ENCODE measurements around the gene ADGRL3. TPM values are rescaled to one million over a fixed set of nuclear protein-coding genes. Genes with fewer than 3 reads are reported as not detected.
A peak's percentile ranks its signal among the peaks of the same experiment; 100 is the strongest.
"Not testable (repeated sequence)": the region's sequence is repeated elsewhere in the genome, so short reads cannot be mapped to it uniquely, and the experiment has no call there.

Gene ADGRL3
- total and polyA plus RNA-seq, 5 donors: 0.52 to 3.8 (median 3.2) TPM

GRCh38 chr4:61953386-61953785 is 753.3 kb downstream of the ADGRL3 start:
- no peak overlapping the region for H3K27ac ChIP-seq (ENCODE audit: low read length)
- no peaks in the 10 kb centered on the region for H3K4me1 ChIP-seq (ENCODE audit: control insufficient read depth, insufficient read depth, low read length)
- ATAC-seq (no peak), DNase-seq (no peak)
- intact Hi-C loops (cut with DNase I): no loop called here
- no peak overlapping the region for H3K4me3 ChIP-seq (ENCODE audit: low read length)
- no peaks in the 10 kb centered on the region for H3K27me3 ChIP-seq (ENCODE audit: control insufficient read depth, insufficient read depth)
- no peaks in the 10 kb centered on the region for H3K9me3 ChIP-seq (ENCODE audit: control insufficient read depth, low read length)

GRCh38 chr4:61958591-61958990 is 758.5 kb downstream of the ADGRL3 start:
- Histone ChIP-seq H3K4me1 (ENCODE audit: control insufficient read depth, insufficient read depth, low read length) (no peaks in the 10 kb centered on the region), H3K4me3 (ENCODE audit: low read length) (no peak overlapping the region), H3K27me3 (ENCODE audit: control insufficient read depth, insufficient read depth) (no peaks in the 10 kb centered on the region), H3K27ac (ENCODE audit: low read length) (no peak overlapping the region), H3K9me3 (ENCODE audit: control insufficient read depth, low read length) (no peaks in the 10 kb centered on the region)
- intact Hi-C loops (cut with DNase I): no loop called here
- DNase-seq (no peak), ATAC-seq (no peak)
- 78% methylated on average over 1 of the region's 1 CpG for WGBS

- Histone ChIP-seq H3K4me3 (ENCODE audit: low read length) (no peak overlapping the region), H3K4me1 (ENCODE audit: control insufficient read depth, insufficient read depth, low read length) (no peaks in the 10 kb centered on the region), H3K27me3 (ENCODE audit: control insufficient read depth, insufficient read depth) (no peaks in the 10 kb centered on the region), H3K27ac (ENCODE audit: low read length) (no peak overlapping the region), H3K9me3 (ENCODE audit: control insufficient read depth, low read length) (no peaks in the 10 kb centered on the region)
- ATAC-seq (no peak), DNase-seq (no peak)
- WGBS: 89% methylated on average over 1 of the region's 1 CpG
- intact Hi-C loops (cut with DNase I): no loop called here
These were observed 759.0 kb downstream of the ADGRL3 start for GRCh38 chr4:61959087-61959486.

GRCh38 chr4:61984260-61984909 is 784.3 kb downstream of the ADGRL3 start:
- intact Hi-C loops (cut with DNase I): no loop called here
- WGBS: 82% methylated on average over 4 of the region's 4 CpGs
- no peaks in the 10 kb centered on the region for H3K9me3 ChIP-seq (ENCODE audit: control insufficient read depth, low read length)
- DNase-seq (peak in 1 of 3 donors; percentile 11), ATAC-seq (no peak)
- no peak overlapping the region for H3K4me3 ChIP-seq (ENCODE audit: low read length)
- H3K4me1 ChIP-seq (ENCODE audit: control insufficient read depth, insufficient read depth, low read length): no peaks in the 10 kb centered on the region
- no peaks in the 10 kb centered on the region for H3K27me3 ChIP-seq (ENCODE audit: control insufficient read depth, insufficient read depth)
- H3K27ac ChIP-seq (ENCODE audit: low read length): no peak overlapping the region

DNA sequence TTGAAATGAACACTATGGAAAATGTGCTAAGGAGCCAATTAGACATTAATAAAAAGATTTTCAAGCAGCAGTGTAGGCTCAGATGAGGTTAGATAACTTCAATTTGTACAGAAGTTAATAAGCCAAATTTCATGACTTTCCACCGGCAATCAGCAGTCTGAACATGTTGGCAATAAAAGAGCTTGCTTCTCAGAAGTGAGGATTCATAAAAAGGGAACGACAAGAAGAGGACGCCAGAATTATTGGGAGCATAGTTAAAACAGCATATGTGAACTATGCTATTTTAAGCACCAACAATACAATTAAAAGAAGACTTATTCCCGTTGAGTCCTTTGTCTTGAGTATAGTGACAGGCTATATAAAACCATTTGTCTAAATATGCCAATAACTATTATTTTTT is 785.3 kb downstream of the ADGRL3 start:
- Histone ChIP-seq H3K4me3 (ENCODE audit: low read length) (no peak overlapping the region), H3K9me3 (ENCODE audit: control insufficient read depth, low read length) (no peaks in the 10 kb centered on the region), H3K27me3 (ENCODE audit: control insufficient read depth, insufficient read depth) (no peaks in the 10 kb centered on the region), H3K27ac (ENCODE audit: low read length) (no peak overlapping the region), H3K4me1 (ENCODE audit: control insufficient read depth, insufficient read depth, low read length) (no peaks in the 10 kb centered on the region)
- no peak for DNase-seq
- 74% methylated on average over 4 of the region's 4 CpGs for WGBS
- no peak for ATAC-seq
- intact Hi-C loops (cut with DNase I): no loop called here

- H3K9me3 ChIP-seq (ENCODE audit: control insufficient read depth, low read length); H3K27me3 ChIP-seq (ENCODE audit: control insufficient read depth, insufficient read depth); H3K4me1 ChIP-seq (ENCODE audit: control insufficient read depth, insufficient read depth, low read length); ATAC-seq; intact Hi-C loops (cut with DNase I); H3K27ac ChIP-seq (ENCODE audit: low read length); H3K4me3 ChIP-seq (ENCODE audit: low read length): not testable (repeated sequence)
- DNase-seq: peak in 1 of 3 donors; percentile 13
- WGBS: 94% methylated on average over 7 of the region's 7 CpGs
These were observed 786.8 kb downstream of the ADGRL3 start for GRCh38 chr4:61986929-61987328.

- H3K4me3 ChIP-seq (ENCODE audit: low read length): no peak overlapping the region
- no peaks in the 10 kb centered on the region for H3K27me3 ChIP-seq (ENCODE audit: control insufficient read depth, insufficient read depth)
- intact Hi-C loops (cut with DNase I): no loop called here
- H3K9me3 ChIP-seq (ENCODE audit: control insufficient read depth, low read length): no peaks in the 10 kb centered on the region
- ATAC-seq (no peak), DNase-seq (no peak)
- H3K4me1 ChIP-seq (ENCODE audit: control insufficient read depth, insufficient read depth, low read length): no peaks in the 10 kb centered on the region
- 64% methylated on average over 2 of the region's 2 CpGs for WGBS
- H3K27ac ChIP-seq (ENCODE audit: low read length): no peak overlapping the region
These were observed 792.2 kb downstream of the ADGRL3 start for GRCh38 chr4:61992351-61992750.

GRCh38 chr4:61994036-61994435 is 793.9 kb downstream of the ADGRL3 start:
- H3K4me1 ChIP-seq (ENCODE audit: control insufficient read depth, insufficient read depth, low read length): no peaks in the 10 kb centered on the region
- DNase-seq: no peak
- WGBS: 78% methylated on average over 6 of the region's 6 CpGs
- H3K27me3 ChIP-seq (ENCODE audit: control insufficient read depth, insufficient read depth): no peaks in the 10 kb centered on the region
- no peak overlapping the region for H3K4me3 ChIP-seq (ENCODE audit: low read length)
- no peaks in the 10 kb centered on the region for H3K9me3 ChIP-seq (ENCODE audit: control insufficient read depth, low read length)
- intact Hi-C loops (cut with DNase I): no loop called here
- no peak overlapping the region for H3K27ac ChIP-seq (ENCODE audit: low read length)
- no peak for ATAC-seq

- DNase-seq (no peak), ATAC-seq (no peak)
- intact Hi-C loops (cut with DNase I): no loop called here
- WGBS: 80% methylated on average over 2 of the region's 2 CpGs
- Histone ChIP-seq H3K4me1 (ENCODE audit: control insufficient read depth, insufficient read depth, low read length) (no peaks in the 10 kb centered on the region), H3K9me3 (ENCODE audit: control insufficient read depth, low read length) (no peaks in the 10 kb centered on the region), H3K4me3 (ENCODE audit: low read length) (no peak overlapping the region), H3K27me3 (ENCODE audit: control insufficient read depth, insufficient read depth) (no peaks in the 10 kb centered on the region), H3K27ac (ENCODE audit: low read length) (no peak overlapping the region)
These were observed 795.7 kb downstream of the ADGRL3 start for GRCh38 chr4:61995717-61996340.

DNA sequence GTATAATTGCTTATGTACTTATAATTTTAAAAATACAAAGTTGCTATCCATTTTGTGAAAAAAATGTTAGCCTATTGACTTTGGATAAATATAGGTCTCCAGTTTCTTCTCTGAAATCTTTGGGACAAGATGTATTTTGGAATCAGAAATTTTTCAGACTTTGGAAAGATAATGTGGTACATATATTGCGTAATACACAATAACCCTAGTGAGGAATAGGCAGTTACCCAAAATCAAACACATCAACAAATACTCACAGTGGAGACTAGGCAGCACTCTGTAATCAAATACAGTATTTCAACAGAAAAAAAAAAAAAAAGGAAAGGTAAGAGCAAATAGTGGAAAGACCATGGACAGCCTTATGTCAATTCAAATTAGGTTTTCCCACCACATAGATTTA is 796.8 kb downstream of the ADGRL3 start:
- Histone ChIP-seq H3K27ac (ENCODE audit: low read length) (no peak overlapping the region), H3K4me3 (ENCODE audit: low read length) (no peak overlapping the region), H3K27me3 (ENCODE audit: control insufficient read depth, insufficient read depth) (no peaks in the 10 kb centered on the region), H3K9me3 (ENCODE audit: control insufficient read depth, low read length) (no peaks in the 10 kb centered on the region), H3K4me1 (ENCODE audit: control insufficient read depth, insufficient read depth, low read length) (no peaks in the 10 kb centered on the region)
- ATAC-seq: no peak
- WGBS: 90% methylated on average over 1 of the region's 1 CpG
- intact Hi-C loops (cut with DNase I): no loop called here
- no peak for DNase-seq

DNA sequence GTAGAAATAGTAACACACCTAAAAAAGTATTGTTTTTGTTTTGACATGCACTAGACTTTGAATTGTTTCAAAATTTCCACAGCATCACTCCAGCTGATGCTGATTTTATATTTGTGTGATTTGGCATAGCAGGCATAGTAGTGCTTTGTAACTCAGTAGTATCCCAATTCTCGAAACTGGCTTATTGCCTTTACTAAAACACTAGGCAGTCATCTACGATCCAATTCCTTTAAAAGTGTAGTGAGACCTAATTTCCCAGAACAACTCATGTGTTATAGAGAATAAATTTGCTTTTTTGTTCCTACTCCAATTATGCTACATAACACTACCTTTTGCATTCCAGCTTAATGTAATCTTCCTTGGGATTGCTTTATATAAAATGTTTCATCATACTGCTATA is 797.7 kb downstream of the ADGRL3 start:
- Histone ChIP-seq H3K4me1 (ENCODE audit: control insufficient read depth, insufficient read depth, low read length) (no peaks in the 10 kb centered on the region), H3K4me3 (ENCODE audit: low read length) (no peak overlapping the region), H3K27me3 (ENCODE audit: control insufficient read depth, insufficient read depth) (no peaks in the 10 kb centered on the region), H3K9me3 (ENCODE audit: control insufficient read depth, low read length) (no peaks in the 10 kb centered on the region), H3K27ac (ENCODE audit: low read length) (no peak overlapping the region)
- ATAC-seq: no peak
- intact Hi-C loops (cut with DNase I): no loop called here
- no peak for DNase-seq
- WGBS: 68% methylated on average over 2 of the region's 2 CpGs

DNA sequence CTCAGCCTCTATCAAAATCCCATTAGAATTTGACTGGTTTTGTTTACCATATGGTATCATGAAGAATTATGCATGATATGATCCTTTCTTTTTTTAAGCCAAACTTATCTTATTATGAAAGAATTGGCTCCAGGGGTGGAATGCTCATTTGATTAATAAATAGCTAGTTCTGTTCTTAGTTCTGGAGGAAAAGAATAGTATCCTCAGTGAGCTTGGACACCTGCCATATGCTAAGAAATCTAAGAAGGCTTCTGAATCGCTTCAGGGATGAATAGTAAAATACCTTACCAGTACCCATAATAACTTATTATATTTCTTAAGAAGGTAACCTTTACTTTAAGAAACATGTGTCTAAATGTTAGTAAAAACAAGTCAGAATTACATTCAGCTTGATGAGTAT is 803.6 kb downstream of the ADGRL3 start:
- 55% methylated on average over 1 of the region's 1 CpG for WGBS
- Histone ChIP-seq H3K27ac (ENCODE audit: low read length) (no peak overlapping the region), H3K9me3 (ENCODE audit: control insufficient read depth, low read length) (no peaks in the 10 kb centered on the region), H3K4me3 (ENCODE audit: low read length) (no peak overlapping the region), H3K27me3 (ENCODE audit: control insufficient read depth, insufficient read depth) (no peaks in the 10 kb centered on the region), H3K4me1 (ENCODE audit: control insufficient read depth, insufficient read depth, low read length) (no peaks in the 10 kb centered on the region)
- intact Hi-C loops (cut with DNase I): no loop called here
- no peak for DNase-seq
- ATAC-seq: no peak

Data from right cardiac atrium (tissue), 5 donors.